ENCODE data around the gene AMER2. TPM values are rescaled to one million over a fixed set of nuclear protein-coding genes. Genes with fewer than 3 reads are reported as not detected.

AMER2 gene, protein sequence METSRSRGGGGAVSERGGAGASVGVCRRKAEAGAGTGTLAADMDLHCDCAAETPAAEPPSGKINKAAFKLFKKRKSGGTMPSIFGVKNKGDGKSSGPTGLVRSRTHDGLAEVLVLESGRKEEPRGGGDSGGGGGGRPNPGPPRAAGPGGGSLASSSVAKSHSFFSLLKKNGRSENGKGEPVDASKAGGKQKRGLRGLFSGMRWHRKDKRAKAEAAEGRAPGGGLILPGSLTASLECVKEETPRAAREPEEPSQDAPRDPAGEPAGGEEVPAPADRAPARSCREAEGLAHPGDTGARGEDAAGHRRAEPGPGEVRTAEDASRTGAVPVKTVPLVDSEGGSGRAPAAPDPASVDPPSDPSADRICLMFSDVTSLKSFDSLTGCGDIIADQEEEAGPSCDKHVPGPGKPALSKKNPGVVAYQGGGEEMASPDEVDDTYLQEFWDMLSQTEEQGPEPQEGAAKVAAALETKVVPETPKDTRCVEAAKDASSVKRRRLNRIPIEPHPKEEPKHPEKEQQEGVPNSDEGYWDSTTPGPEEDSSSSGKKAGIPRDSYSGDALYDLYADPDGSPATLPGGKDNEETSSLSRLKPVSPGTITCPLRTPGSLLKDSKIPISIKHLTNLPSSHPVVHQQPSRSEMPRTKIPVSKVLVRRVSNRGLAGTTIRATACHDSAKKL
- not detected for total RNA-seq
- long read RNA-seq = 0 reads

- H3K9me3 ChIP-seq (replicated peaks) = no peaks in the 10 kb centered on the region
- peaks cover 16% of the 10 kb centered on the region for H3K4me1 ChIP-seq
- TF ChIP-seq CTCF (IDR thresholded peaks at IDR 0.05; ENCODE audit: borderline replicate concordance) = no peak
- intact Hi-C loops (cut with micrococcal nuclease) = no loop called here
- DNase-seq = peak; percentile 20
- H3K27ac ChIP-seq (replicated peaks) = no peak within 1 kb of the TSS
- no peaks in the 10 kb centered on the region for H3K36me3 ChIP-seq
- H3K4me3 ChIP-seq = peak within 1 kb of the TSS; percentile 55
- peaks cover 89% of the 10 kb centered on the region for H3K27me3 ChIP-seq (ENCODE audit: low read depth)
Observed at GRCh38 chr13:25171517-25172302, at the start of gene AMER2. TSS of gene AMER2 (minus strand) at chr13:25172288. CDS start at chr13:25171619, 669 bp downstream.

GRCh38 chr13:25218019-25218418 lies 45.9 kb upstream of the AMER2 start:
- intact Hi-C loops (cut with micrococcal nuclease) = no loop called here
- no peak for DNase-seq
- no peak overlapping the region for H3K4me3 ChIP-seq
- H3K36me3 ChIP-seq = no peaks in the 10 kb centered on the region
- peaks cover 21% of the 10 kb centered on the region for H3K27me3 ChIP-seq (ENCODE audit: low read depth)
- TF ChIP-seq CTCF (IDR thresholded peaks at IDR 0.05; ENCODE audit: borderline replicate concordance) = no peak
- no peaks in the 10 kb centered on the region for H3K9me3 ChIP-seq (replicated peaks)
- peaks cover 10% of the 10 kb centered on the region for H3K4me1 ChIP-seq
- no peak overlapping the region for H3K27ac ChIP-seq (replicated peaks)

- Histone ChIP-seq H3K36me3 (no peaks in the 10 kb centered on the region), H3K27ac (replicated peaks) (no peak overlapping the region), H3K9me3 (replicated peaks) (no peaks in the 10 kb centered on the region), H3K4me1 (peaks cover 10% of the 10 kb centered on the region), H3K27me3 (ENCODE audit: low read depth) (peaks cover 13% of the 10 kb centered on the region), H3K4me3 (no peak overlapping the region)
- no peak for TF ChIP-seq CTCF (IDR thresholded peaks at IDR 0.05; ENCODE audit: borderline replicate concordance)
- intact Hi-C loops (cut with micrococcal nuclease) = no loop called here
- DNase-seq = no peak
Observed at GRCh38 chr13:25217023-25217885, 45.2 kb upstream of the AMER2 start.

- peaks cover 10% of the 10 kb centered on the region for H3K4me1 ChIP-seq
- no peaks in the 10 kb centered on the region for H3K36me3 ChIP-seq
- H3K27me3 ChIP-seq (ENCODE audit: low read depth) = no peaks in the 10 kb centered on the region
- H3K9me3 ChIP-seq (replicated peaks) = no peaks in the 10 kb centered on the region
- H3K27ac ChIP-seq (replicated peaks) = no peak overlapping the region
- intact Hi-C loops (cut with micrococcal nuclease) = no loop called here
- no peak overlapping the region for H3K4me3 ChIP-seq
- no peak for TF ChIP-seq CTCF (IDR thresholded peaks at IDR 0.05; ENCODE audit: borderline replicate concordance)
- no peak for DNase-seq
Observed at GRCh38 chr13:25215253-25215575, 43.1 kb upstream of the AMER2 start.
